ENCODE results near the gene BBIP1. TPM values are rescaled to one million over a fixed set of nuclear protein-coding genes. Genes with fewer than 3 reads are reported as not detected.

Gene BBIP1
- total and polyA plus RNA-seq, 2 donors from 2014 or later = 34.8 to 36.1 TPM

DNA sequence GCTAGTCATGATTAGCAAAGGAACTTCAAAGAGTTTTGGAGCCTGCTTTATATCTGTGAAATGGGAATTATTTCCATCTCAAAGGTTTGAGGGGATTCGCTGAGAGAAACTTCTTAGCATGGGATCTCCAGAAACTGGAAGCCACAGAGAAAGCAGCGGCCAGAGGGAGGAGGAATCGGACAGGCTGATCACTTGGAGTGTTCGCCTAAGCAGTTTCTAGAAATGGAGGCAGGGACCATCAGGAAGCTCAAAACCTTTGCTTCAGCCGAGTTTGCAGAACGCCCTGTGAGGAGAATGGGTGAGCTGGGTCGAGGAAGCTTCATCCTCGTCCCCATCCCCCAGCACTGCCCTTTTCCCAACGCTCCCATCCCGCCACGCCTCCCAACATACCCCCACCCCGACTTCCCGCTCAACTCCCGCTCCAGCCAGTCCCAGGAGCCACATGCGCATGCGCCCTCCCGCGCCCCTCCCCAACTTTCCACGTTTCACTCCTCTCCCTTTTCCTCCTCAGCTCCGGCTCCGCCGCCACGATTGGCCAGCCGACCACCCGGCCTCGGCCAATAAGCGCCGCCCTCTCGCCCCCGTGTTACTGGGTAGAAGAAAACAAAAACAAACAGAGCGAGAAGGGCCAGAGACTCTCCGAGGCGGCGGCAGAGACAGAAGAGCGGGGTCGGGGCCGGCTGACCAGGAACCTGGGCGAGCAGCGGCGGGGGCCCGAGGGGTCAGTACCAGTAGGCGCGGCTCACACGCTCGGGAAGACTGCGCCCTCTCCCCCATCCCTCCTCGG, 47.5 kb downstream of the BBIP1 start, which contains the start of gene PDCD4:
Gene PDCD4, plus strand, starts transcription at position 631 of the 787 bp plus-strand sequence. CDS start 4,100 bp downstream, outside the sequence.
- Histone ChIP-seq H3K27me3 (ENCODE audit: control insufficient read depth, insufficient read depth, low read length) (no peaks in the 10 kb centered on the region), H3K9ac (ENCODE audit: low read length in 3 of 3) (peak within 1 kb of the TSS; percentile 71 to 92 (median 81)), H3K36me3 (ENCODE audit: control insufficient read depth in 2 of 3, insufficient read depth in 3 of 3, low read length in 3 of 3) (no peaks in the 10 kb centered on the region), H3K9me3 (ENCODE audit: control insufficient read depth in 2 of 3, insufficient read depth in 1 of 3, low read length in 3 of 3) (no peaks in the 10 kb centered on the region), H3K27ac (ENCODE audit: low read depth in 2 of 2, low read length in 2 of 2) (peak within 1 kb of the TSS; percentile 90 to 91), H3K4me3 (ENCODE audit: low read length in 3 of 3) (peak within 1 kb of the TSS; percentile 75 to 88 (median 85)), H3K4me1 (ENCODE audit: control insufficient read depth in 2 of 3, insufficient read depth in 2 of 3, low read depth in 1 of 3, low read length in 3 of 3) (peaks cover 0 to 8% (median 2%) of the 10 kb centered on the region in 3 donors)
- DNase-seq = peak; percentile 100
- TF ChIP-seq, protein P1, sequence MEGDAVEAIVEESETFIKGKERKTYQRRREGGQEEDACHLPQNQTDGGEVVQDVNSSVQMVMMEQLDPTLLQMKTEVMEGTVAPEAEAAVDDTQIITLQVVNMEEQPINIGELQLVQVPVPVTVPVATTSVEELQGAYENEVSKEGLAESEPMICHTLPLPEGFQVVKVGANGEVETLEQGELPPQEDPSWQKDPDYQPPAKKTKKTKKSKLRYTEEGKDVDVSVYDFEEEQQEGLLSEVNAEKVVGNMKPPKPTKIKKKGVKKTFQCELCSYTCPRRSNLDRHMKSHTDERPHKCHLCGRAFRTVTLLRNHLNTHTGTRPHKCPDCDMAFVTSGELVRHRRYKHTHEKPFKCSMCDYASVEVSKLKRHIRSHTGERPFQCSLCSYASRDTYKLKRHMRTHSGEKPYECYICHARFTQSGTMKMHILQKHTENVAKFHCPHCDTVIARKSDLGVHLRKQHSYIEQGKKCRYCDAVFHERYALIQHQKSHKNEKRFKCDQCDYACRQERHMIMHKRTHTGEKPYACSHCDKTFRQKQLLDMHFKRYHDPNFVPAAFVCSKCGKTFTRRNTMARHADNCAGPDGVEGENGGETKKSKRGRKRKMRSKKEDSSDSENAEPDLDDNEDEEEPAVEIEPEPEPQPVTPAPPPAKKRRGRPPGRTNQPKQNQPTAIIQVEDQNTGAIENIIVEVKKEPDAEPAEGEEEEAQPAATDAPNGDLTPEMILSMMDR (IDR thresholded peaks at IDR 0.05; ENCODE audit: borderline replicate concordance, extremely low read depth, insufficient read depth) = no peak
- intact Hi-C loops (cut with DNase I) = no loop called here
- FAIRE-seq = peak; percentile 74

GRCh38 chr10:110870823-110871297, 48.1 kb downstream of the BBIP1 start:
- Histone ChIP-seq H3K36me3 (ENCODE audit: control insufficient read depth in 2 of 3, insufficient read depth in 3 of 3, low read length in 3 of 3) (no peaks in the 10 kb centered on the region), H3K27me3 (ENCODE audit: control insufficient read depth, insufficient read depth, low read length) (no peaks in the 10 kb centered on the region), H3K4me1 (ENCODE audit: control insufficient read depth in 2 of 3, insufficient read depth in 2 of 3, low read depth in 1 of 3, low read length in 3 of 3) (peaks cover 0 to 8% (median 2%) of the 10 kb centered on the region in 3 donors), H3K9me3 (ENCODE audit: control insufficient read depth in 2 of 3, insufficient read depth in 1 of 3, low read length in 3 of 3) (no peaks in the 10 kb centered on the region), H3K4me3 (ENCODE audit: low read length in 3 of 3) (peak overlapping the region; percentile 75 to 87 (median 85)), H3K9ac (ENCODE audit: low read length in 3 of 3) (peak overlapping the region in 1 of 3 donors; percentile 53), H3K27ac (ENCODE audit: low read depth in 2 of 2, low read length in 2 of 2) (peak overlapping the region; percentile 83 to 91)
- intact Hi-C loops (cut with DNase I) = no loop called here
- TF ChIP-seq, protein P1 (IDR thresholded peaks at IDR 0.05; ENCODE audit: borderline replicate concordance, extremely low read depth, insufficient read depth) = no peak
- no peak for FAIRE-seq
- DNase-seq = peak in 1 of 5 donors; percentile 64

DNA sequence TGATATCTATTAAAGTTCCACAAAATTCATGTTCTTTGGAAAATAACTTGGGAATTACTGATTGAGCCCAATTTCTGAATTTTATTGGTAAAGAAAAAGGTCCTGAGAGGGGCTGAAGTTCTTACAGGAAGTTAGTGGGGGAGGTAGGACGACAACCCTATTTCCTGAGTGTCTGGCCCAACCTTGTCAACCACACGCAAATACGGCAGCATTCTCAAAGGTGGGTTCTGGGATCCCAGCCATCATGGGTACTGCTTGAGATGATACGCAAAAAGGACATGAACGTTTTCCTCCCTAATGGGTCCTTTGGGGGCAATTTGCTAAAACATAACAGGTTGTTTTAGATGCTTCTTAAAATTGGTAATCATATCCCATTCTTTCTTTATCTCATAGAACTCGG, 50.0 kb downstream of the BBIP1 start:
- FAIRE-seq (no peak), DNase-seq (no peak)
- Histone ChIP-seq H3K4me3 (ENCODE audit: low read length in 3 of 3) (no peak overlapping the region), H3K27ac (ENCODE audit: low read depth in 2 of 2, low read length in 2 of 2) (no peak overlapping the region), H3K9me3 (ENCODE audit: control insufficient read depth in 2 of 3, insufficient read depth in 1 of 3, low read length in 3 of 3) (no peaks in the 10 kb centered on the region), H3K4me1 (ENCODE audit: control insufficient read depth in 2 of 3, insufficient read depth in 2 of 3, low read depth in 1 of 3, low read length in 3 of 3) (peaks cover 0 to 8% (median 2%) of the 10 kb centered on the region in 3 donors), H3K36me3 (ENCODE audit: control insufficient read depth in 2 of 3, insufficient read depth in 3 of 3, low read length in 3 of 3) (no peaks in the 10 kb centered on the region), H3K27me3 (ENCODE audit: control insufficient read depth, insufficient read depth, low read length) (no peaks in the 10 kb centered on the region), H3K9ac (ENCODE audit: low read length in 3 of 3) (no peak overlapping the region)
- TF ChIP-seq, protein P1 (IDR thresholded peaks at IDR 0.05; ENCODE audit: borderline replicate concordance, extremely low read depth, insufficient read depth) = no peak
- intact Hi-C loops (cut with DNase I) = no loop called here

All from kidney (tissue), 14 donors.